Gastroesophageal sphincter (tissue), 3 donors: ENCODE data around the gene TF.

Source experiments
- CTCF ChIP-seq, 4 experiments: fragments of 200-600 bp in 2 of 4; fragments of 450-650 bp in 2 of 4; sonication (generic) in 1 of 4; IDR thresholded peaks; one replicate each; pipeline ENCODE4 v1.5.1; 2017 to 2019; ENCODE audit warnings: antibody characterized with exemption in 4 of 4, mild to moderate bottlenecking in 2 of 4, moderate library complexity in 2 of 4
- POLR2A ChIP-seq, 2 donors: fragments of 450-650 bp; IDR thresholded peaks; one replicate each; pipeline ENCODE4 v1.6.1; 2017; ENCODE audit warnings: antibody characterized with exemption in 2 of 2, mild to moderate bottlenecking in 2 of 2, moderate library complexity in 1 of 2
- POLR2AphosphoS5 ChIP-seq: sonication (generic); formaldehyde crosslinking; IDR thresholded peaks from one replicate; pipeline ENCODE4 v1.6.1; 2017; ENCODE audit warnings: antibody characterized with exemption

GRCh38 chr3:133717424-133717823 is 28.8 kb upstream of the TF start:
- no peak for TF ChIP-seq CTCF (IDR thresholded peaks at IDR 0.05)
- TF ChIP-seq POLR2A (IDR thresholded peaks at IDR 0.05) = no peak
- TF ChIP-seq POLR2AphosphoS5 = no peak
